Body of pancreas (tissue), 4 donors: ENCODE results near the gene LIPE. TPM values are rescaled to one million over a fixed set of nuclear protein-coding genes. Genes with fewer than 3 reads are reported as not detected.
A peak's percentile ranks its signal among the peaks of the same experiment; 100 is the strongest.

Experiments used
- ATAC-seq: fragments of 150-250 bp; one replicate; pipeline ENCODE4 v1.9.1; 2016
- DNase-seq, 4 donors: peaks; one replicate each; pipeline ENCODE4 v3.0.0-alpha.2; 2019
- H3K27ac ChIP-seq, 4 donors: fragments of 200-600 bp; sonication (generic); 1 replicate in 3 of 4; 2 replicates in 1 of 4; pipeline versions ENCODE4 v1.5.1 to v1.6.1; 2016 to 2019; ENCODE audit warnings: mild to moderate bottlenecking in 1 of 4, mixed read lengths in 1 of 4, moderate library complexity in 1 of 4
- H3K27me3 ChIP-seq, 2 donors: fragments of 200-600 bp; sonication (generic); one replicate each; pipeline ENCODE4 v1.6.0; 2016; ENCODE audit warnings: mild to moderate bottlenecking in 1 of 2
- H3K36me3 ChIP-seq, 2 donors: fragments of 200-600 bp; sonication (generic); replicated peaks in 1 of 2; 2 replicates each; pipeline ENCODE4 v1.5.1; 2016; ENCODE audit warnings: low read depth in 2 of 2; ENCODE audit not compliant: insufficient read depth in 1 of 2
- H3K4me1 ChIP-seq: fragments of 200-600 bp; sonication (generic); one replicate; pipeline ENCODE4 v1.6.0; 2016
- H3K4me3 ChIP-seq, 2 donors: fragments of 200-600 bp; sonication (generic); 1 replicate in 1 of 2; 2 replicates in 1 of 2; pipeline ENCODE4 v1.5.1; 2016 to 2019
- H3K9me3 ChIP-seq, 3 donors: fragments of 200-600 bp; sonication (generic); 1 replicate in 2 of 3; 2 replicates in 1 of 3; pipeline ENCODE4 v1.5.1; 2016
- CTCF ChIP-seq, 7 experiments: fragments of 450-650 bp in 4 of 7; fragments of 200-600 bp in 3 of 7; sonication (generic) in 3 of 7; IDR thresholded peaks; one replicate each; pipeline ENCODE4 v1.5.1; 2016 to 2019; ENCODE audit warnings: antibody characterized with exemption in 7 of 7
- POLR2A ChIP-seq, 3 donors: fragments of 450-650 bp; IDR thresholded peaks; one replicate each; pipeline ENCODE4 v1.6.1; 2016; ENCODE audit warnings: antibody characterized with exemption in 3 of 3, mild to moderate bottlenecking in 2 of 3
- WGBS, 2 donors: methylation state at CpG; one replicate each; pipeline ENCODE4 v1.1.5; 2017; 5-methylcytosine and 5-hydroxymethylcytosine counted together
- intact Hi-C: fragments of 100-400 bp; cut with DNase I; formaldehyde crosslinking; loops from one replicate; pipeline ENCODE4 v1.15.1; 2023
- total RNA-seq, 2 donors: library from RNA; depleted of rRNA; stranded (reverse); fragments of >200 nt; gene quantifications; one replicate each; pipeline ENCODE4 v1.1.0, GENCODE V29; 2016

LIPE gene
- total RNA-seq, 2 donors from 2014 or later, result 8.3 to 357 TPM

- WGBS, 2 donors, result 90 to 91% methylated on average over 7 of the region's 7 CpGs
- Histone ChIP-seq H3K27me3 (no peaks in the 10 kb centered on the region), H3K4me3 (no peak overlapping the region), H3K9me3 (no peaks in the 10 kb centered on the region), H3K27ac (no peak overlapping the region), H3K4me1 (peaks cover 47% of the 10 kb centered on the region), H3K36me3 (no peaks in the 10 kb centered on the region)
- intact Hi-C loops, result no loop called here
- no peak for DNase-seq
- no peak for TF ChIP-seq CTCF (IDR thresholded peaks at IDR 0.05)
- TF ChIP-seq POLR2A (IDR thresholded peaks at IDR 0.05), result no peak
- ATAC-seq, result no peak
Observed at GRCh38 chr19:42445948-42446347, 18.8 kb upstream of the LIPE start.

- ATAC-seq (peak; percentile 64), DNase-seq (peak in 3 of 4 donors; percentile 53 to 63 (median 53))
- H3K9me3 ChIP-seq, result no peaks in the 10 kb centered on the region
- H3K4me1 ChIP-seq, result peaks cover 46% of the 10 kb centered on the region
- H3K27ac ChIP-seq, result peak overlapping the region; percentile 54 to 84 (median 78)
- 24 to 39% methylated on average over 4 of the region's 4 CpGs for WGBS, 2 donors
- no peaks in the 10 kb centered on the region for H3K36me3 ChIP-seq
- intact Hi-C loops, result no loop called here
- TF ChIP-seq POLR2A (IDR thresholded peaks at IDR 0.05) (no peak), CTCF (IDR thresholded peaks at IDR 0.05) (no peak)
- no peaks in the 10 kb centered on the region for H3K27me3 ChIP-seq
- H3K4me3 ChIP-seq, result no peak overlapping the region
Observed at GRCh38 chr19:42443944-42444398, 16.8 kb upstream of the LIPE start.

- intact Hi-C loops, result no loop called here
- Histone ChIP-seq H3K4me1 (peaks cover 52% of the 10 kb centered on the region), H3K9me3 (no peaks in the 10 kb centered on the region), H3K36me3 (no peaks in the 10 kb centered on the region), H3K27ac (peak within 1 kb of the TSS; percentile 75 to 84 (median 78)), H3K4me3 (no peak within 1 kb of the TSS), H3K27me3 (no peaks in the 10 kb centered on the region)
- 40 to 53% methylated on average over 7 of the region's 7 CpGs for WGBS, 2 donors
- peak; percentile 73 for ATAC-seq
- TF ChIP-seq POLR2A (IDR thresholded peaks at IDR 0.05) (no peak), CTCF (IDR thresholded peaks at IDR 0.05) (no peak)
- peak; percentile 52 to 78 (median 66) for DNase-seq
Observed at GRCh38 chr19:42442833-42443232, 15.6 kb upstream of the LIPE start, which contains the start of gene CXCL17. CXCL17 (minus strand) TSS chr19:42442946; CDS start chr19:42442832, 114 bp downstream.

GRCh38 chr19:42441049-42441445 is 13.9 kb upstream of the LIPE start:
- Histone ChIP-seq H3K27ac (peak overlapping the region in 1 of 4 donors; percentile 18), H3K27me3 (no peaks in the 10 kb centered on the region)

More at GRCh38 chr19:42441049-42441445, 13.9 kb upstream of the LIPE start:
- no peaks in the 10 kb centered on the region for H3K36me3 ChIP-seq
- no peak for DNase-seq
- peaks cover 52% of the 10 kb centered on the region for H3K4me1 ChIP-seq
- ATAC-seq, result no peak
- 38 to 63% methylated on average over 2 of the region's 2 CpGs for WGBS, 2 donors
- H3K4me3 ChIP-seq, result no peak overlapping the region
- TF ChIP-seq POLR2A (IDR thresholded peaks at IDR 0.05), result no peak
- TF ChIP-seq CTCF (IDR thresholded peaks at IDR 0.05), result no peak
- intact Hi-C loops, result no loop called here
- no peaks in the 10 kb centered on the region for H3K9me3 ChIP-seq
